Activated naive CD8-positive, alpha-beta T cell treated with anti-CD3 and anti-CD28 coated beads, Interleukin-2, amount 50 U/mL, for 16 hours (primary cell): ENCODE data around the gene TMEM167B.
A peak's percentile ranks its signal among the peaks of the same experiment; 100 is the strongest.
"Not testable (repeated sequence)": the region's sequence is repeated elsewhere in the genome, so short reads cannot be mapped to it uniquely, and the experiment has no call there.

Experiments
- DNase-seq: peaks from one replicate; pipeline ENCODE4 v3.0.0-alpha.2; 2020; ENCODE audit warnings: low read depth, low spot score

TMEM167B gene

GRCh38 chr1:109090196-109091077 is at the start of gene TMEM167B:
TSS of gene TMEM167B (plus strand) at chr1:109090764. CDS start at chr1:109090873, 109 bp downstream.
- peak; percentile 61 for DNase-seq

GRCh38 chr1:109040989-109041620 is 49.5 kb upstream of the TMEM167B start:
- DNase-seq, result no peak

- DNase-seq, result peak; percentile 90
These were observed 48.7 kb upstream of the TMEM167B start, which contains the start of gene WDR47 for GRCh38 chr1:109041621-109042468. TSS of gene WDR47 (minus strand) at chr1:109042102. CDS start at chr1:109023512, 18,590 bp downstream.

- no peak for DNase-seq
These were observed 45.0 kb upstream of the TMEM167B start for GRCh38 chr1:109045595-109045994.

- no peak for DNase-seq
These were observed 43.9 kb upstream of the TMEM167B start for GRCh38 chr1:109046671-109047070.

- DNase-seq, result no peak
These were observed 43.2 kb upstream of the TMEM167B start for GRCh38 chr1:109047339-109047738.

GRCh38 chr1:109048335-109048734 is 42.2 kb upstream of the TMEM167B start:
- no peak for DNase-seq

DNA sequence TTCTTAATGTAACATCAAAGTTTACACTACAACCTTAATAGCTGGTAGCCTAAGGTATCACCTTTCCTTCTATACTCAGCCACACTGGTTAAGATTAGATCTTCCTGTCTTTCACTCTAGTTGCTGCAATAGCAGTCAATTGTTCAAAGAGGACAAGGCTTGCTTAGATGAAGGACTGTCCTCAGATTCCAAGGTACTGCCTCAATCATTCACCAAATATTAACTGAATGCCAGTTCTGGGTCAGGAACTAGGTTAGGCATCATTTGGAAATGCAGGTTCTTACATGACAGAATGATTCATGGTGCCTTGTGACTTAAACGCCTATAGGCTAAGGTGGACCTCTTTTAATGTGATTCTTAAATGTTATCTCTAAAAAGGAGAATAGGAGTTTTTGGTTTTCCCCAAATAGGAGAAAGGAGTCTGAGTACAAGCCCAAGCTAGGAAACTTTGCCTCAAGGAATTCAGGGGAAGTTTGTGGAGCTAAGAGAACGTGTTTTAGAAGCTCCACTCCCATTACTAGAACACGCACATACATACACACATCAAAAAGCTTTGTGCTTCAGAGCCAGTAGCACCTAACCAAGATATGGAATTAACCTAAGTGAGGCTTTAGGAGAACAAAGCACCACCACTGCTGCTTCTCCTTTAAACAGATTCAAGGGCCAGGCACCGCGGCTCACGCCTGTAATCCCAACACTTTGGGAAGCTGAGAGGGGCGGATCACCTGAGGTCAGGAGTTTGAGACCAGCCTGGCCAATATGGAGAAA is 40.2 kb upstream of the TMEM167B start:
- DNase-seq, result no peak

DNA sequence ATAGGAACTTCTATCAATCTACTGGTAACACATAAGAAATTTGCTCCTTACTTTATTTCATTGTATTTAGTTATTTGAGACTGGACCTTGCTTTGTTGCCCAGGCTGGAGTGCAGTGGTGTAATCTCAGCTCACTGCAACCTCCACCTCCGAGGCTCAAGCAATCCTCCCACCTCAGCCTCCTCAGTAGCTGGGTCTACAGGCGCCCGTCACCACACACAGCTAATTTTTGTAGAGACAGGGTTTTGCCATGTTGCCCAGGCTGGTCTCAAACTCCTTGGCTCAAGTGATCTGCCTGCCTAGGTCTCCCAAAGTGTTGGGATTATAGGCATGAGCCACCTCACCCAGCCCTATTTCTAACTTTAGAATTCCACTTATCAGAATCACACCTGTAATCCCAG is 38.4 kb upstream of the TMEM167B start:
- not testable (repeated sequence) for DNase-seq

DNA sequence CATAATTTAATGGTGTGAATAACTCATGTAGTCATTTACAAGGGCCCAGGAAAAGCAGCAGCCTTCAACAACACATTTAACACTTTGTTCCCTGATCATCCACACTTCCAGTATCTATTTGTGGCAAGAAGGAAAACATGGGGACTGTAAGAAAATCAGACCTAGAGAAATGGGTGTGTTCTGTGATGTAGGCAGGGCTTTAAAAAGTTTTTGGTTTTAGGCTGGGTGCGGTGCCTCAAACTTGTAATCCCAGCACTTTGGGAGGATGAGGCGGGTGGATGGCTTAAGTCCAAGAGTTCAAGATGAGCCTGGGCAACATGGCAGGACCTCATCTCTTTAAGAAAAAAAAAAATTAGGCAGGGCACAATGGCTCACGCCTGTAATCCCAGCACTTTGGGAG is 34.5 kb upstream of the TMEM167B start:
- no peak for DNase-seq

DNA sequence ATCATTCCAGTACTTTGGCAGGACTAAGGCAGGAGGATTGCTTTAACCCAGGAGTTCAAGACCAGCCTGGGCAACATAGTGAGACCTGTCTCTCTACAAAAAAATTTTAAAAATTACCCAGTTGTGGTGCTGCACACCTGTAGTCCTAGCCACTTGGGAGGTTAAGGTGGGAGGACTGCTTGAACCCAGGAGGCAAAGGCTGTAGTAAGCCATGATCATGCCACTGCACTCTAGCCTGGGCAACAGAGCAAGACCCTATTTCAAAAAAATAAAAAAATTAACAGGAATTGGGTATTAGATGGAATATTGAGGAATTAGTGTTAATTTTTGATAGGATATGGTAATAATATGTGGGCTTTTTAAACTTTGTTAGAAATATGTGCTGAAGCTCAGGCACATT is 31.5 kb upstream of the TMEM167B start:
- no peak for DNase-seq

- no peak for DNase-seq
These were observed 29.9 kb upstream of the TMEM167B start for GRCh38 chr1:109060707-109061106.

DNA sequence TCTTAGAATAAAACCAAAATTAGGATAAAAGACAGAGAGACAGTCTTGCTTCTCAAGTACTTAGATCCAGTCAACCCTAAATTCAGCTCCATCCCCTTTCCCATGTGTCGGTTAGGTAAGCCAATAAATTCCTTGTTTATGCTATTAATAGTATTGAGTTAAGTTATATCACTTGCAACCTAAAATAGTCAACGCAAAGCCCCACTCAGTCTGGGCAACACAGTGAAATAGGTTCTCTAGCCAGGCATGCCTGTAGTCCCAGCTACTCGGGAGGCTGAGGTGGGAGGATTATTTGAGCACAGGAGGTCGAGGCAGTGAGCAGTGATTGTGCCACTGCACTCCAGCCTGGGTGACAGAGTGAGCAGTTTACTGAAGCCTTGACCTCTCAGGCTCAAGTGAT is 29.4 kb upstream of the TMEM167B start:
- DNase-seq, result no peak

DNA sequence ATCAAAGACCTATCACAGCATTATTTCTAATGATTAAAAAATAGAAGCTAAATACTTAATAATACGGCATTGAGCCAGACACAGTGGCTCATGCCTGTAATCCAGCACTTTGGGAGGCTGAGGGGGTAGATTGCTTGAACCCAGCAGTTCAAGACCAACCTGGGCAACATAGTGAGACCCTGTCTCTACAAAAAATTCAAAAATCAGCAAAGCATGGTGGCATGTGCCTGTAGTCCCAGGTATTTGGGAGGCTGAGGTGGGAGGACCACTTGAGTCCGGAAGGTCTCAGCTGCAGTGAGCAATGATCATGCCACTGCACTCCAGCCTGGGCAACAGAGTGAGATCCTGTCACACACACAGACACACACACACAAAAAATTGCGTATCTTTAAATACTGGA is 25.4 kb upstream of the TMEM167B start:
- DNase-seq, result no peak

- DNase-seq, result no peak
These were observed 22.7 kb upstream of the TMEM167B start for GRCh38 chr1:109067883-109068282.

DNA sequence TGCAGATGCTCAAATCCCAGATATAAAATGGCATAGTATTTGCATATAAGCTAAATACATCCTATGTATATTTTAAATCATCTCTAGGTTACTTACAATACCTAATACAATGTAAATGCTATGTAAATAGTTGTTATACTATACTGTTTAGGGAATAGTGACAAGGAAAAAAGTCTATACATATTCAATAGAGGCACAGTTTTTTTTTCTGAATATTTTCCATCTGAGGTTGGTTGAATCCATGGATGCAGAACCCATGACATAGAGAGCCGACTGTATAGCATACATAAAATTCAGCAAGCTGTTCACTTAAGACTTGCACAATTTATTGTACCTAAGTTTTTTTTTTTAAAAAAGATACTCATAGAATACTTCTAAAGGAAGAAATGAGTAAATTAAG is 21.3 kb upstream of the TMEM167B start:
- DNase-seq, result no peak

DNA sequence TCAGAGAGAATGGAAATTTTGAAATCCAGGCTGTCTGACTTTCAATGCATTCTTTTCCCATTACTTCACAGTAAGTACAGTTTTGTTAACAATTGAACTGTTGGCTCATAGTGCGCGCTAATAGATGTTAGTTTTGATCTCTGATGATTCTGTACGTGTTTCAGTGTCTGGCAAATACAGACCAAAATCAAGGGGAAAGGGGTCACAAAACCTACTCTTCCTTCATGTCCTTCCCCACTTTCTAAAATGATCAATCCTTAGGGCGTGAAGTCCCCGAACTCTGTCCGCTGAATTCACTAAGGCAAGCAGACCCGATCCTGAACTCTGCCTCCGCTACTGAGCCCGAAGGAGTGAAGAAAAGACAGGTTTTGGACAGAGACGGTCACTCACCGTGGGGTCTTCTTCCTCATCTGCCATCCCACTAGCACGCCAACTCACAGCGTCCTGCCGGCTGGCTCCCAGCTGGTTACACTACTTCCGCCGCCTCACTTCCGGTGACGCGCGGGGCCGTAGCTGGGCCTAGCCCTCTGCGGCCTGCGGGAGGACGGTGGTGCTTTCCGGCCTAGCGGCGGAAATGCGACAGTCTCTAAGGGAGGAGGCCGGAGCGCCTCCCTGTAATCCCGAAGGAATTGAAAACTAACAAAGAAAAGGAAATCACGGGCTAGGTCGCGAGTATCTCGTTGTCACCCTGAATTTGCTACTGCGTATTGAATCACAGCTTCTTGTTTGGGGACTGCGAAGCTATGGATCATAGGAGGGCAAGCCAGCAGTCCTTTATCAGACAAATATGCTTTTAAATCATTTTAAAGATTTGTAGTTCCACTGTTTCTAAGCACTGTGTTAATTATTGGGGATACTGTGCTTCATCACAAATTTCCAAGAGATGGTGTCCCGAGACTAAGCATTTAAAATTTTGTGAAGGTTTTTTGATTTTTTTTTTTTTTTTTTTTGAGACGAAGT is 14.8 kb upstream of the TMEM167B start, which contains the start of gene TAF13:
Gene TAF13 (minus strand): TSS at position 473 of the 960 bp plus-strand sequence. CDS start 56 bp downstream, at position 417.
- DNase-seq, result peak; percentile 67

GRCh38 chr1:109078317-109078716 is 12.2 kb upstream of the TMEM167B start:
- DNase-seq, result no peak

DNA sequence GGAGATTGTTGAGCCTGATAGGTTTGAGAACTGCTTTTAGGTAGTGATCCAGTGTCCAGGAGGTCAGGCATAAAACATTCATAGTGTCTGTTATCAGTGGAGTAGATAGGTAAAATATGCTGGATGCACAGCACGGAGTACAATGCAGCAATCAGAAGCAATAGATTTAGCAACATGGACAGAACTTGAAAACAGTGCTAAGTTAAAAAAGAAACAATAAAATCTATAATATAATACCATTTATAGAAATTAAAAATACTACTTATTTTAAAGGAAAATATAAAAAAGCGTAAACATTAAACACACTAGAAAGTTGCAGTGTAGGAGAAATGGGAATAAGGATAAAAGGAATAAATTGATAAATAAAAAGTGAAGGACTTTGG is 11.3 kb upstream of the TMEM167B start:
- DNase-seq, result no peak
